Prostate gland (tissue), 2 donors: ENCODE measurements around the gene SSTR4.

ENCODE experiments used
- POLR2A ChIP-seq: fragments of 450-650 bp; IDR thresholded peaks from one replicate; pipeline ENCODE4 v1.6.1; 2016; ENCODE audit warnings: antibody characterized with exemption, mild to moderate bottlenecking
- POLR2AphosphoS5 ChIP-seq: sonication (generic); formaldehyde crosslinking; IDR thresholded peaks from one replicate; pipeline ENCODE4 v1.6.1; 2017; ENCODE audit warnings: antibody characterized with exemption
- TF ChIP-seq, protein P1 (sequence below), 4 experiments: fragments of 200-600 bp in 2 of 4; fragments of 450-650 bp in 2 of 4; sonication (generic) in 2 of 4; IDR thresholded peaks; 1 replicate in 3 of 4; 2 replicates in 1 of 4; pipeline ENCODE4 v1.5.1; 2016 to 2019; ENCODE audit warnings: antibody characterized with exemption in 4 of 4, mild to moderate bottlenecking in 2 of 4, moderate library complexity in 2 of 4

DNA sequence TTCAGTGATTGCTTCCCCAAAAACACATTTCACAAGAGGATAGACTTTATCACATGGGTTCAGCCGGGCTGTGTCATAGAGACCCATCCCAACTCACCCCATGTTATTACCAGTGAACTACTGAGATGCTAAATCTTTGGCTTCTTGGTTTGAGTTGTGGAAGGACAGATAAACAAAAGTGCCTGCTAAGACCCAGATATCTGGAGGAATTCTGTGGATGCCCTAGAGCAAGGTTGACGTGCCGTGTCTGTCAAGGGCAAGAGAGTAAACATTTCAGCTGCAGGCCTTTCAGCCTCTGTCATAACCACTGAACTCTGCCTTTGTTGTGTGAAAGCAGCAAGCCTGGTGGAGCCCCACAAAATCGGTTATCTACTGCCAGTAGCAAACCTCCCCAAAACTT lies 25.5 kb downstream of the SSTR4 start:
- TF ChIP-seq POLR2AphosphoS5 (no peak), POLR2A (no peak)
- TF ChIP-seq, protein P1, sequence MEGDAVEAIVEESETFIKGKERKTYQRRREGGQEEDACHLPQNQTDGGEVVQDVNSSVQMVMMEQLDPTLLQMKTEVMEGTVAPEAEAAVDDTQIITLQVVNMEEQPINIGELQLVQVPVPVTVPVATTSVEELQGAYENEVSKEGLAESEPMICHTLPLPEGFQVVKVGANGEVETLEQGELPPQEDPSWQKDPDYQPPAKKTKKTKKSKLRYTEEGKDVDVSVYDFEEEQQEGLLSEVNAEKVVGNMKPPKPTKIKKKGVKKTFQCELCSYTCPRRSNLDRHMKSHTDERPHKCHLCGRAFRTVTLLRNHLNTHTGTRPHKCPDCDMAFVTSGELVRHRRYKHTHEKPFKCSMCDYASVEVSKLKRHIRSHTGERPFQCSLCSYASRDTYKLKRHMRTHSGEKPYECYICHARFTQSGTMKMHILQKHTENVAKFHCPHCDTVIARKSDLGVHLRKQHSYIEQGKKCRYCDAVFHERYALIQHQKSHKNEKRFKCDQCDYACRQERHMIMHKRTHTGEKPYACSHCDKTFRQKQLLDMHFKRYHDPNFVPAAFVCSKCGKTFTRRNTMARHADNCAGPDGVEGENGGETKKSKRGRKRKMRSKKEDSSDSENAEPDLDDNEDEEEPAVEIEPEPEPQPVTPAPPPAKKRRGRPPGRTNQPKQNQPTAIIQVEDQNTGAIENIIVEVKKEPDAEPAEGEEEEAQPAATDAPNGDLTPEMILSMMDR (IDR thresholded peaks at IDR 0.05) = no peak
